ENCODE data around the gene SLC2A2.

GRCh38 chr3:171064461-171064860, 37.9 kb upstream of the SLC2A2 start:
- no peak for TF ChIP-seq CTCF (IDR thresholded peaks at IDR 0.05; ENCODE audit: poor library complexity)
- TF ChIP-seq EZH2 (IDR thresholded peaks at IDR 0.05; ENCODE audit: borderline replicate concordance), result no peak
